ENCODE results near the gene LMAN1.

The LMAN1 gene

DNA sequence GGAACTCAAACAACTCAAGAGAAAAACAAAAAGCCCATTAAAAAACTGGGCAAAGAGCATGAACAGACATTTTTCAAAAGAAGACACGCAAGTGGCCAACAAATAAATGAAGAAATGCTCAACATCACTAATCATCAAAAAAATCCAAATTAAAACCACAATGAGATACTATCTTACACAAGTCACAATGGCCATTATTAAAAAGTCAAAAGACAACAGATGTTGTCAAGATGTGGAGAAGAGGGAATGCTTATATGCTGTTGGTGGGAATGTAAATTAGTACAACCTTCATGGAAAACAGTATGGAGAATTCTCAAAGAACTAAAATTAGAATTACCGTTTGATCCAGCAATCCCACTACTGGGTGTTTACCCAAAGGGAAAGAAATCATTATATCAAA lies 15.1 kb downstream of the LMAN1 start:
- peaks cover 24 to 99% of the 10 kb centered on the region in 2 experiments for H3K36me3 ChIP-seq (ENCODE audit: control insufficient read depth in 1 of 2, insufficient read depth in 2 of 2, low read depth in 1 of 2, low read length in 2 of 2)
- no peak overlapping the region for H3K4me2 ChIP-seq (ENCODE audit: low read length, poor library complexity, severe bottlenecking)
- H2BK120ac ChIP-seq (ENCODE audit: low read depth, low read length): no peak overlapping the region
- H2BK12ac ChIP-seq (ENCODE audit: low read length in 2 of 2): no peak overlapping the region
- H2BK5ac ChIP-seq (ENCODE audit: low read depth, low read length, poor library complexity, severe bottlenecking): no peak overlapping the region
- H3K18ac ChIP-seq (ENCODE audit: low read depth in 1 of 2, low read length in 2 of 2): no peak overlapping the region
- no peaks in the 10 kb centered on the region for H3K4me1 ChIP-seq (ENCODE audit: control insufficient read depth, insufficient read depth, low read depth, low read length)
- WGBS: 100% methylated on average over 2 of the region's 2 CpGs
- H3K4ac ChIP-seq (ENCODE audit: low read depth in 1 of 2, low read length in 2 of 2): no peak overlapping the region
- no peak overlapping the region for H4K8ac ChIP-seq (ENCODE audit: low read length)
- H3K27me3 ChIP-seq (ENCODE audit: control insufficient read depth in 1 of 2, insufficient read depth in 1 of 2, low read length in 2 of 2): no peaks in the 10 kb centered on the region
- no peak overlapping the region for H2AK5ac ChIP-seq (ENCODE audit: low read length, severe bottlenecking)
- H3K79me1 ChIP-seq (replicated peaks; ENCODE audit: low read length, poor library complexity, severe bottlenecking): peaks cover 12% of the 10 kb centered on the region
- no peak for DNase-seq
- H4K91ac ChIP-seq (ENCODE audit: low read length): no peak overlapping the region
- H3K14ac ChIP-seq (ENCODE audit: low read length in 2 of 2): no peak overlapping the region
- H3K23ac ChIP-seq (ENCODE audit: low read length in 2 of 2): no peak overlapping the region
- H2BK15ac ChIP-seq (ENCODE audit: low read depth, poor library complexity, severe bottlenecking): no peak overlapping the region
- no peak overlapping the region for H3K27ac ChIP-seq (ENCODE audit: low read length, poor library complexity, severe bottlenecking)
- H3K9me3 ChIP-seq (ENCODE audit: control insufficient read depth, low read length): peaks cover 41% of the 10 kb centered on the region
- no peak overlapping the region for H3K9ac ChIP-seq (ENCODE audit: low read length)
- no peak overlapping the region for H2AFZ ChIP-seq (ENCODE audit: low read depth, low read length)
- H3K4me3 ChIP-seq (ENCODE audit: insufficient read depth in 1 of 2, low read depth in 1 of 2, low read length in 2 of 2): no peak overlapping the region

DNA sequence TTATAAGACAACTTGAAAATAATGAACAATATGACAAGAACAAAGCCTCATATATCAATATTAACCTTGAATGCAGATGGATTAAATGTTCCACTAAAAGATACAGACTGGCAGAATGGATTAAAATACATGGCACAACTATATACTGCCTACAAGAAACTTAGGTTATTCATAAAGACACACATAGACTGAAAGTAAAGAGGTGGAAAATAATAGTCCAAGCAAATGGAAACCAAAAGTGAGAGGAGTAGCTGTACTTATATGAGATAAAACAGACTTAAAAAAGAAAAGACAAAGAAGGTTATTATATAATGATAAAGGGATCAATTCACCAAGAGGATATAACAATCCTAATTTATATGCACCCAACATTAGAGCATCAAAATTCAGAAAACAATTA lies 18.2 kb downstream of the LMAN1 start:
- H3K4me2 ChIP-seq (ENCODE audit: low read length, poor library complexity, severe bottlenecking): no peak overlapping the region
- H2BK5ac ChIP-seq (ENCODE audit: low read depth, low read length, poor library complexity, severe bottlenecking): no peak overlapping the region
- no peak overlapping the region for H2BK15ac ChIP-seq (ENCODE audit: low read depth, poor library complexity, severe bottlenecking)
- H3K4me1 ChIP-seq (ENCODE audit: control insufficient read depth, insufficient read depth, low read depth, low read length): no peaks in the 10 kb centered on the region
- H3K4me3 ChIP-seq (ENCODE audit: insufficient read depth in 1 of 2, low read depth in 1 of 2, low read length in 2 of 2): no peak overlapping the region
- H3K18ac ChIP-seq (ENCODE audit: low read depth in 1 of 2, low read length in 2 of 2): no peak overlapping the region
- H3K36me3 ChIP-seq (ENCODE audit: control insufficient read depth in 1 of 2, insufficient read depth in 2 of 2, low read depth in 1 of 2, low read length in 2 of 2): peaks cover 21 to 99% of the 10 kb centered on the region in 2 experiments
- H3K27ac ChIP-seq (ENCODE audit: low read length, poor library complexity, severe bottlenecking): no peak overlapping the region
- no peak overlapping the region for H2AFZ ChIP-seq (ENCODE audit: low read depth, low read length)
- H3K9me3 ChIP-seq (ENCODE audit: control insufficient read depth, low read length): peaks cover 40% of the 10 kb centered on the region
- H3K9ac ChIP-seq (ENCODE audit: low read length): no peak overlapping the region
- H4K91ac ChIP-seq (ENCODE audit: low read length): no peak overlapping the region
- H4K8ac ChIP-seq (ENCODE audit: low read length): no peak overlapping the region
- H2BK12ac ChIP-seq (ENCODE audit: low read length in 2 of 2): no peak overlapping the region
- H3K23ac ChIP-seq (ENCODE audit: low read length in 2 of 2): no peak overlapping the region
- no peak overlapping the region for H3K4ac ChIP-seq (ENCODE audit: low read depth in 1 of 2, low read length in 2 of 2)
- H3K14ac ChIP-seq (ENCODE audit: low read length in 2 of 2): no peak overlapping the region
- H2AK5ac ChIP-seq (ENCODE audit: low read length, severe bottlenecking): no peak overlapping the region
- peaks cover 13% of the 10 kb centered on the region for H3K79me1 ChIP-seq (replicated peaks; ENCODE audit: low read length, poor library complexity, severe bottlenecking)
- no peaks in the 10 kb centered on the region for H3K27me3 ChIP-seq (ENCODE audit: control insufficient read depth in 1 of 2, insufficient read depth in 1 of 2, low read length in 2 of 2)
- no peak for DNase-seq
- no peak overlapping the region for H2BK120ac ChIP-seq (ENCODE audit: low read depth, low read length)

DNA sequence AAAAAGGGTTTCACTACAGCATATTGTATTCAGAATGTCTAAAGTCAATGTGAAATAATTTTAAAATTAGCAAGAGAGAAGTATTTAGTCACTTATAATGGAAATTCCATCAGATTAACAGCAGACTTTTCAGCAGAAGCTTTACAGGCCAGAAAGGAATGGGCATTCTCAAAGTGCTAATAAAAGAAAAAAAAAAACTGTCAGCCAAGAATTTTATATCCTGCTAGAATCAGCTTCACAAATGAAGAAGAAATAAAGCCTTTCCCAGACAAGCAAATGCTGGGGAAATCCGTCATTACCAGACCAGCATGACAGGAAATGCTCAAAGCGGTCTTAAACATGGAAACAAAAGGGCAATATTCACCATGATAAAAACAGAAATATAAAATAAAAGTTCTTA lies 18.8 kb downstream of the LMAN1 start:
- no peak overlapping the region for H3K14ac ChIP-seq (ENCODE audit: low read length in 2 of 2)
- H3K79me1 ChIP-seq (replicated peaks; ENCODE audit: low read length, poor library complexity, severe bottlenecking): peaks cover 13% of the 10 kb centered on the region
- H2BK5ac ChIP-seq (ENCODE audit: low read depth, low read length, poor library complexity, severe bottlenecking): no peak overlapping the region
- H3K4me2 ChIP-seq (ENCODE audit: low read length, poor library complexity, severe bottlenecking): no peak overlapping the region
- H3K9me3 ChIP-seq (ENCODE audit: control insufficient read depth, low read length): peaks cover 35% of the 10 kb centered on the region
- no peaks in the 10 kb centered on the region for H3K27me3 ChIP-seq (ENCODE audit: control insufficient read depth in 1 of 2, insufficient read depth in 1 of 2, low read length in 2 of 2)
- no peak overlapping the region for H2BK15ac ChIP-seq (ENCODE audit: low read depth, poor library complexity, severe bottlenecking)
- H2BK12ac ChIP-seq (ENCODE audit: low read length in 2 of 2): no peak overlapping the region
- no peak overlapping the region for H4K91ac ChIP-seq (ENCODE audit: low read length)
- no peak for DNase-seq
- H3K23ac ChIP-seq (ENCODE audit: low read length in 2 of 2): no peak overlapping the region
- no peak overlapping the region for H3K9ac ChIP-seq (ENCODE audit: low read length)
- H2BK120ac ChIP-seq (ENCODE audit: low read depth, low read length): no peak overlapping the region
- H3K18ac ChIP-seq (ENCODE audit: low read depth in 1 of 2, low read length in 2 of 2): no peak overlapping the region
- no CpG with 5 or more reads among the region's 2 CpGs for WGBS
- H3K4me1 ChIP-seq (ENCODE audit: control insufficient read depth, insufficient read depth, low read depth, low read length): no peaks in the 10 kb centered on the region
- no peak overlapping the region for H2AK5ac ChIP-seq (ENCODE audit: low read length, severe bottlenecking)
- H3K4ac ChIP-seq (ENCODE audit: low read depth in 1 of 2, low read length in 2 of 2): no peak overlapping the region
- H3K27ac ChIP-seq (ENCODE audit: low read length, poor library complexity, severe bottlenecking): no peak overlapping the region
- H4K8ac ChIP-seq (ENCODE audit: low read length): no peak overlapping the region
- no peak overlapping the region for H3K4me3 ChIP-seq (ENCODE audit: insufficient read depth in 1 of 2, low read depth in 1 of 2, low read length in 2 of 2)
- H3K36me3 ChIP-seq (ENCODE audit: control insufficient read depth in 1 of 2, insufficient read depth in 2 of 2, low read depth in 1 of 2, low read length in 2 of 2): peaks cover 17 to 99% of the 10 kb centered on the region in 2 experiments
- H2AFZ ChIP-seq (ENCODE audit: low read depth, low read length): no peak overlapping the region

DNA sequence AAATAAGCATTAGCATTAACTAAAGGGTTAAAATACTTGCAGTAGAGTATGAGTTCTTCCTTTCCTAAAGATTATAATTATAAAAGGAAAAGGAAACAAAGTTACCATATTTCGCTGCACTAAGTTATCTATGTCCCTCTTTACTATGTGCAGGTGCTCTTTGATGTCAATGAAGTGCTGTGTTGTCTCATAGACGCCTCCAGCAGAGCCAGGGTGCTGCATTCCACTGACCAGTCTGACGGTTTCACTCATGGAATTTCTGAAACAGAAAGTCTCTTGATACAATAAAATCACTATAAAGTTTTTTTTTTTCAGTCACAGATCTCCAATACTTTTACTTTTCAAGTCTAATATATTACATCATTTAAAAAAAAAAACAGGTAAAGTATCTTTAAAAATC lies 26.1 kb downstream of the LMAN1 start:
- Histone ChIP-seq H3K27ac (ENCODE audit: low read length, poor library complexity, severe bottlenecking) (no peak overlapping the region), H2BK5ac (ENCODE audit: low read depth, low read length, poor library complexity, severe bottlenecking) (no peak overlapping the region), H3K9me3 (ENCODE audit: control insufficient read depth, low read length) (no peaks in the 10 kb centered on the region), H3K4me2 (ENCODE audit: low read length, poor library complexity, severe bottlenecking) (no peak overlapping the region), H2BK120ac (ENCODE audit: low read depth, low read length) (no peak overlapping the region), H3K4me3 (ENCODE audit: insufficient read depth in 1 of 2, low read depth in 1 of 2, low read length in 2 of 2) (no peak overlapping the region), H2BK15ac (ENCODE audit: low read depth, poor library complexity, severe bottlenecking) (no peak overlapping the region), H4K91ac (ENCODE audit: low read length) (no peak overlapping the region), H2BK12ac (ENCODE audit: low read length in 2 of 2) (no peak overlapping the region), H4K8ac (ENCODE audit: low read length) (no peak overlapping the region), H3K36me3 (ENCODE audit: control insufficient read depth in 1 of 2, insufficient read depth in 2 of 2, low read depth in 1 of 2, low read length in 2 of 2) (peaks cover 11 to 99% of the 10 kb centered on the region in 2 experiments), H3K18ac (ENCODE audit: low read depth in 1 of 2, low read length in 2 of 2) (no peak overlapping the region), H3K27me3 (ENCODE audit: control insufficient read depth in 1 of 2, insufficient read depth in 1 of 2, low read length in 2 of 2) (no peaks in the 10 kb centered on the region), H3K4me1 (ENCODE audit: control insufficient read depth, insufficient read depth, low read depth, low read length) (no peaks in the 10 kb centered on the region), H3K9ac (ENCODE audit: low read length) (no peak overlapping the region), H3K23ac (ENCODE audit: low read length in 2 of 2) (no peak overlapping the region), H3K4ac (ENCODE audit: low read depth in 1 of 2, low read length in 2 of 2) (no peak overlapping the region), H3K79me1 (replicated peaks; ENCODE audit: low read length, poor library complexity, severe bottlenecking) (peaks cover 5% of the 10 kb centered on the region), H3K14ac (ENCODE audit: low read length in 2 of 2) (no peak overlapping the region), H2AK5ac (ENCODE audit: low read length, severe bottlenecking) (no peak overlapping the region), H2AFZ (ENCODE audit: low read depth, low read length) (no peak overlapping the region)
- WGBS: 93% methylated on average over 3 of the region's 3 CpGs
- no peak for DNase-seq
